Lung (tissue), 12 donors: Measurements from ENCODE around the gene WDR48. TPM values are rescaled to one million over a fixed set of nuclear protein-coding genes. Genes with fewer than 3 reads are reported as not detected.

Experiments used
- ATAC-seq: fragments of 200-7000 bp; cut with Tn5 transposase; one replicate; pipeline ENCODE4 v1.9.1; 2020; ENCODE audit warnings: moderate number of reproducible peaks; ENCODE audit not compliant: insufficient read depth, low FRiP score
- DNase-seq, 3 donors: peaks; one replicate each; pipeline ENCODE4 v3.0.0-alpha.2; 2013 to 2017
- H3K27ac ChIP-seq, 2 donors: one replicate each; pipeline ENCODE4 v1.5.1; 2013; ENCODE audit warnings: mild to moderate bottlenecking in 2 of 2, moderate library complexity in 2 of 2, control low read depth in 1 of 2, inconsistent platforms in 1 of 2, low read depth in 1 of 2, low read length in 1 of 2
- H3K27me3 ChIP-seq, 3 donors: one replicate each; pipeline ENCODE4 v1.5.1; 2013; ENCODE audit warnings: low read length in 2 of 3; ENCODE audit not compliant: control insufficient read depth in 3 of 3, insufficient read depth in 3 of 3
- H3K36me3 ChIP-seq, 4 donors: one replicate each; pipeline ENCODE4 v1.5.1; 2013; ENCODE audit warnings: low read length in 4 of 4, mild to moderate bottlenecking in 1 of 4, moderate library complexity in 1 of 4; ENCODE audit not compliant: control insufficient read depth in 4 of 4, insufficient read depth in 4 of 4
- H3K4me1 ChIP-seq, 5 donors: one replicate each; pipeline ENCODE4 v1.5.1; 2013; ENCODE audit warnings: low read length in 5 of 5, mild to moderate bottlenecking in 2 of 5, moderate library complexity in 1 of 5; ENCODE audit not compliant: control insufficient read depth in 5 of 5, insufficient read depth in 5 of 5
- H3K4me3 ChIP-seq: one replicate; pipeline ENCODE4 v1.5.1; 2013; ENCODE audit warnings: mild to moderate bottlenecking, control low read depth, moderate library complexity
- H3K9ac ChIP-seq, 2 donors: one replicate each; pipeline ENCODE4 v1.5.1; 2013; ENCODE audit warnings: low read length in 2 of 2, control low read depth in 1 of 2; ENCODE audit not compliant: insufficient read depth in 1 of 2
- H3K9me3 ChIP-seq, 4 donors: one replicate each; pipeline ENCODE4 v1.5.1; 2013; ENCODE audit warnings: low read length in 3 of 4, mild to moderate bottlenecking in 1 of 4, moderate library complexity in 1 of 4; ENCODE audit not compliant: control insufficient read depth in 4 of 4, insufficient read depth in 3 of 4
- CTCF ChIP-seq: IDR thresholded peaks from 2 replicates; pipeline ENCODE4 v1.5.1; 2012; ENCODE audit warnings: mild to moderate bottlenecking; ENCODE audit errors: control extremely low read depth, extremely low read depth
- WGBS, 2 donors: extraction: QIAGEN DNeasy Blood & Tissue Kit; methylation state at CpG; one replicate each; pipeline ENCODE4 v1.1.7; 2013; 5-methylcytosine and 5-hydroxymethylcytosine counted together
- polyA plus RNA-seq, 2 donors: library from polyadenylated mRNA; stranded (reverse); fragments of 200-250 nt; gene quantifications; one replicate each; pipeline ENCODE4 v1.2.1, GENCODE V29; 2013
- total RNA-seq, 2 donors: library from RNA; depleted of rRNA in 1 of 2; stranded (reverse); fragments of >200 nt in 1 of 2; gene quantifications; one replicate each; pipeline ENCODE4 v1.2.1, GENCODE V29; 2014 to 2021
- donor health status: control.
- donor health status: control.
- donor health status: Bipolar disorder and iron deficiency.
- donor health status: healthy.
- donor health status: DM: yes; HTN: yes; CAD: no.

The WDR48 gene
- total and polyA plus RNA-seq, 4 donors = 8.8 to 58.8 (median 18.8) TPM

- DNase-seq (no peak), ATAC-seq (no peak)
- TF ChIP-seq CTCF = no peak
- H3K9me3 ChIP-seq = no peaks in the 10 kb centered on the region
- H3K27me3 ChIP-seq = no peaks in the 10 kb centered on the region
- no peaks in the 10 kb centered on the region for H3K36me3 ChIP-seq
- no peak overlapping the region for H3K9ac ChIP-seq
- WGBS, 2 donors = 41 to 58% methylated on average over 2 of the region's 2 CpGs
- H3K4me3 ChIP-seq = no peak overlapping the region
- no peaks in the 10 kb centered on the region for H3K4me1 ChIP-seq
- no peak overlapping the region for H3K27ac ChIP-seq
Measured at GRCh38 chr3:39013289-39013688, 38.5 kb upstream of the WDR48 start.

- whole genome bisulfite sequencing, 2 donors = 60 to 87% methylated on average over 4 of the region's 4 CpGs
Measured at GRCh38 chr3:39013921-39014509, 37.8 kb upstream of the WDR48 start.

GRCh38 chr3:39015418-39015817 is 36.4 kb upstream of the WDR48 start:
- no peaks in the 10 kb centered on the region for H3K36me3 ChIP-seq
- ATAC-seq (no peak), DNase-seq (no peak)
- no peak overlapping the region for H3K27ac ChIP-seq
- no peaks in the 10 kb centered on the region for H3K9me3 ChIP-seq
- H3K4me1 ChIP-seq = no peaks in the 10 kb centered on the region
- H3K27me3 ChIP-seq = peaks cover 0 to 3% (median 0%) of the 10 kb centered on the region in 3 donors
- H3K9ac ChIP-seq = no peak overlapping the region
- TF ChIP-seq CTCF = no peak
- WGBS, 2 donors = 88 to 91% methylated on average over 3 of the region's 3 CpGs
- no peak overlapping the region for H3K4me3 ChIP-seq

More at GRCh38 chr3:39013921-39014509, 37.8 kb upstream of the WDR48 start:
- no peak for ATAC-seq
- Histone ChIP-seq H3K36me3 (no peaks in the 10 kb centered on the region), H3K4me3 (no peak overlapping the region), H3K9me3 (no peaks in the 10 kb centered on the region), H3K27ac (no peak overlapping the region), H3K27me3 (no peaks in the 10 kb centered on the region), H3K4me1 (no peaks in the 10 kb centered on the region), H3K9ac (no peak overlapping the region)
- DNase-seq = no peak
- no peak for TF ChIP-seq CTCF

GRCh38 chr3:39019299-39019698 is 32.5 kb upstream of the WDR48 start:
- 88 to 89% methylated on average over 2 of the region's 2 CpGs for WGBS, 2 donors
- H3K36me3 ChIP-seq = no peaks in the 10 kb centered on the region
- ATAC-seq (no peak), DNase-seq (no peak)
- no peak for TF ChIP-seq CTCF
- no peak overlapping the region for H3K9ac ChIP-seq
- H3K9me3 ChIP-seq = no peaks in the 10 kb centered on the region
- no peak overlapping the region for H3K27ac ChIP-seq
- no peaks in the 10 kb centered on the region for H3K4me1 ChIP-seq
- no peak overlapping the region for H3K4me3 ChIP-seq
- peaks cover 0 to 3% (median 0%) of the 10 kb centered on the region in 3 donors for H3K27me3 ChIP-seq
